Sigmoid colon (tissue), 7 donors: Measurements from ENCODE around the gene PIGA. TPM values are rescaled to one million over a fixed set of nuclear protein-coding genes. Genes with fewer than 3 reads are reported as not detected.
"Not testable (repeated sequence)": the region's sequence is repeated elsewhere in the genome, so short reads cannot be mapped to it uniquely, and the experiment has no call there.

Source experiments
- DNase-seq: peaks from one replicate; pipeline ENCODE4 v3.0.0-alpha.2; 2019
- H3K27ac ChIP-seq, 4 donors: fragments of 200-600 bp; sonication (generic); one replicate each; pipeline ENCODE4 v1.5.1; 2016 to 2019; ENCODE audit warnings: mild to moderate bottlenecking in 1 of 4
- H3K27me3 ChIP-seq, 3 donors: fragments of 200-600 bp; sonication (generic); one replicate each; pipeline ENCODE4 v1.5.1; 2019; ENCODE audit warnings: mild to moderate bottlenecking in 1 of 3
- H3K36me3 ChIP-seq, 4 donors: fragments of 200-600 bp; sonication (generic); one replicate each; pipeline ENCODE4 v1.5.1; 2016 to 2019
- H3K4me1 ChIP-seq, 4 donors: fragments of 200-600 bp; sonication (generic); one replicate each; pipeline ENCODE4 v1.5.1; 2017 to 2019
- H3K4me3 ChIP-seq, 4 donors: fragments of 200-600 bp; sonication (generic); one replicate each; pipeline ENCODE4 v1.5.1; 2017 to 2019; ENCODE audit warnings: mild to moderate bottlenecking in 2 of 4, moderate library complexity in 1 of 4
- H3K9me3 ChIP-seq, 4 donors: fragments of 200-600 bp in 3 of 4; sonication (generic) in 3 of 4; one replicate each; pipeline versions ENCODE4 v1.5.1 to v1.6.1; 2013 to 2019
- EP300 ChIP-seq, 4 donors: sonication (generic); formaldehyde crosslinking; IDR thresholded peaks; one replicate each; pipeline ENCODE4 v1.6.1; 2017; ENCODE audit warnings: antibody characterized with exemption in 4 of 4
- POLR2A ChIP-seq, 2 donors: fragments of 450-650 bp; IDR thresholded peaks; one replicate each; pipeline ENCODE4 v1.6.1; 2016; ENCODE audit warnings: antibody characterized with exemption in 2 of 2, mild to moderate bottlenecking in 2 of 2, moderate library complexity in 2 of 2
- POLR2AphosphoS5 ChIP-seq, 4 donors: sonication (generic); formaldehyde crosslinking; IDR thresholded peaks; one replicate each; pipeline ENCODE4 v1.6.1; 2017; ENCODE audit warnings: antibody characterized with exemption in 4 of 4
- WGBS, 2 donors: extraction: QIAGEN DNeasy Blood & Tissue Kit; methylation state at CpG; one replicate each; pipeline ENCODE4 v1.1.7; 2013; 5-methylcytosine and 5-hydroxymethylcytosine counted together
- intact Hi-C: fragments of 100-400 bp; cut with DNase I; formaldehyde crosslinking; loops from one replicate; pipeline ENCODE4 v1.15.1; 2023
- polyA plus RNA-seq, 3 donors: library from polyadenylated mRNA; stranded (reverse); fragments of 200-250 nt; gene quantifications; one replicate each; pipeline ENCODE4 v1.2.3, GENCODE V29; 2013
- total RNA-seq, 4 donors: library from RNA; depleted of rRNA; stranded (reverse); fragments of >200 nt; gene quantifications; one replicate each; pipeline ENCODE4 v1.1.0, GENCODE V29; 2016
- TF ChIP-seq, protein P1 (sequence below), 4 experiments: fragments of 450-650 bp in 3 of 4; fragments of 200-600 bp in 1 of 4; IDR thresholded peaks; one replicate each; pipeline ENCODE4 v1.5.1; 2016 to 2019; ENCODE audit warnings: antibody characterized with exemption in 4 of 4, mild to moderate bottlenecking in 3 of 4, moderate library complexity in 2 of 4
- donor health status: healthy with polysubstance abuse.
- donor health status: Bipolar disorder and iron deficiency.
- donor health status: healthy.

Gene PIGA
- total and polyA plus RNA-seq, 7 donors, result 3.9 to 9.5 (median 8.0) TPM

GRCh38 chrX:15315509-15315908 is 19.8 kb downstream of the PIGA start, which contains the start of gene ASB11:
Gene ASB11 (minus strand): TSS chrX:15315640. CDS start chrX:15315605, 35 bp downstream.
- no peaks in the 10 kb centered on the region for H3K27me3 ChIP-seq
- no peak within 1 kb of the TSS for H3K27ac ChIP-seq
- no peaks in the 10 kb centered on the region for H3K36me3 ChIP-seq
- no peak within 1 kb of the TSS for H3K4me3 ChIP-seq
- DNase-seq, result no peak
- WGBS, 2 donors, result 62 to 72% methylated on average over 3 of the region's 3 CpGs
- no peaks in the 10 kb centered on the region for H3K9me3 ChIP-seq
- no peaks in the 10 kb centered on the region for H3K4me1 ChIP-seq
- TF ChIP-seq EP300 (IDR thresholded peaks at IDR 0.05) (no peak), POLR2AphosphoS5 (IDR thresholded peaks at IDR 0.05) (no peak), POLR2A (IDR thresholded peaks at IDR 0.05) (no peak)
- TF ChIP-seq, protein P1, sequence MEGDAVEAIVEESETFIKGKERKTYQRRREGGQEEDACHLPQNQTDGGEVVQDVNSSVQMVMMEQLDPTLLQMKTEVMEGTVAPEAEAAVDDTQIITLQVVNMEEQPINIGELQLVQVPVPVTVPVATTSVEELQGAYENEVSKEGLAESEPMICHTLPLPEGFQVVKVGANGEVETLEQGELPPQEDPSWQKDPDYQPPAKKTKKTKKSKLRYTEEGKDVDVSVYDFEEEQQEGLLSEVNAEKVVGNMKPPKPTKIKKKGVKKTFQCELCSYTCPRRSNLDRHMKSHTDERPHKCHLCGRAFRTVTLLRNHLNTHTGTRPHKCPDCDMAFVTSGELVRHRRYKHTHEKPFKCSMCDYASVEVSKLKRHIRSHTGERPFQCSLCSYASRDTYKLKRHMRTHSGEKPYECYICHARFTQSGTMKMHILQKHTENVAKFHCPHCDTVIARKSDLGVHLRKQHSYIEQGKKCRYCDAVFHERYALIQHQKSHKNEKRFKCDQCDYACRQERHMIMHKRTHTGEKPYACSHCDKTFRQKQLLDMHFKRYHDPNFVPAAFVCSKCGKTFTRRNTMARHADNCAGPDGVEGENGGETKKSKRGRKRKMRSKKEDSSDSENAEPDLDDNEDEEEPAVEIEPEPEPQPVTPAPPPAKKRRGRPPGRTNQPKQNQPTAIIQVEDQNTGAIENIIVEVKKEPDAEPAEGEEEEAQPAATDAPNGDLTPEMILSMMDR (IDR thresholded peaks at IDR 0.05), result no peak
- intact Hi-C loops, result no loop called here

GRCh38 chrX:15314472-15314871 is 20.9 kb downstream of the PIGA start:
- no peak for DNase-seq
- intact Hi-C loops, result no loop called here
- H3K36me3 ChIP-seq, result no peaks in the 10 kb centered on the region
- H3K27me3 ChIP-seq, result no peaks in the 10 kb centered on the region
- 56 to 67% methylated on average over 2 of the region's 2 CpGs for WGBS, 2 donors
- H3K4me1 ChIP-seq, result no peaks in the 10 kb centered on the region
- no peaks in the 10 kb centered on the region for H3K9me3 ChIP-seq
- no peak overlapping the region for H3K4me3 ChIP-seq
- no peak overlapping the region for H3K27ac ChIP-seq
- TF ChIP-seq POLR2A (IDR thresholded peaks at IDR 0.05) (no peak), POLR2AphosphoS5 (IDR thresholded peaks at IDR 0.05) (no peak), EP300 (IDR thresholded peaks at IDR 0.05) (no peak)
- TF ChIP-seq, protein P1 (IDR thresholded peaks at IDR 0.05), result no peak

GRCh38 chrX:15311119-15311518 is 24.2 kb downstream of the PIGA start:
- Histone ChIP-seq H3K36me3 (no peaks in the 10 kb centered on the region), H3K4me3 (no peak overlapping the region), H3K4me1 (no peaks in the 10 kb centered on the region), H3K27ac (no peak overlapping the region), H3K27me3 (no peaks in the 10 kb centered on the region), H3K9me3 (no peaks in the 10 kb centered on the region)
- DNase-seq, result no peak
- 89 to 96% methylated on average over 3 of the region's 3 CpGs for WGBS, 2 donors
- intact Hi-C loops, result no loop called here
- TF ChIP-seq POLR2AphosphoS5 (IDR thresholded peaks at IDR 0.05), result no peak
- TF ChIP-seq EP300 (IDR thresholded peaks at IDR 0.05), result no peak
- no peak for TF ChIP-seq POLR2A (IDR thresholded peaks at IDR 0.05)
- TF ChIP-seq, protein P1 (IDR thresholded peaks at IDR 0.05), result no peak

- Histone ChIP-seq H3K9me3 (no peaks in the 10 kb centered on the region), H3K4me1 (no peaks in the 10 kb centered on the region), H3K36me3 (no peaks in the 10 kb centered on the region), H3K27me3 (no peaks in the 10 kb centered on the region), H3K27ac (peak overlapping the region in 1 of 4 donors; percentile 20), H3K4me3 (no peak overlapping the region)
- no peak for DNase-seq
- intact Hi-C loops, result no loop called here
- WGBS, 2 donors, result 2 to 29% methylated on average over 3 of the region's 3 CpGs
- TF ChIP-seq POLR2AphosphoS5 (IDR thresholded peaks at IDR 0.05) (no peak), POLR2A (IDR thresholded peaks at IDR 0.05) (no peak), EP300 (IDR thresholded peaks at IDR 0.05) (no peak)
- TF ChIP-seq, protein P1 (IDR thresholded peaks at IDR 0.05), result no peak
Observed at GRCh38 chrX:15310117-15310516, 25.2 kb downstream of the PIGA start.

DNA sequence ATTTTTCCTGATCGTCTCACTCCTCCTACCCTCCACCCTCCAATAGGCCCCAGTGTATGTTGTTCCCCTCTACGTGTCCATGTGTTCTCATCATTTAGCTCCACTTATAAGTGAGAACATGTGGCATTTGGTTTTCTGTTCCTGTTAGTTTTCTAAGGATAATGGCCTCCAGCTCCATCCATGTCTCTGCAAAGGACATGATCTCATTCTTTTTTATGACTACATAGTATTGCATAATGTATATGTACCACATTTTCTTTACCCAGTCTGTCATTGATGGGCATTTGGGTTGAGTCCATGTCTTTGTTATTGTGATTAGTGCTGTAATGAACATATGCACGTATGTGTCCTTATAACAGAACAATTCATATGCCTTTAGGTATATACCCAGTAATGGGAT is 29.4 kb downstream of the PIGA start:
- DNase-seq, H3K4me3 ChIP-seq, H3K27me3 ChIP-seq, H3K9me3 ChIP-seq, H3K36me3 ChIP-seq, H3K27ac ChIP-seq, H3K4me1 ChIP-seq, intact Hi-C loops: not testable (repeated sequence)
- WGBS, 2 donors, result 92 to 93% methylated on average over 3 of the region's 3 CpGs
